ENCODE measurements around the gene AHCTF1. TPM values are rescaled to one million over a fixed set of nuclear protein-coding genes. Genes with fewer than 3 reads are reported as not detected.

AHCTF1 gene
- total and polyA plus RNA-seq, 9 of the 15 experiments (the other 6 are each of a cell fraction or from before 2014, with no cell fraction given) = 9.4 to 102 (median 47.6) TPM

DNA sequence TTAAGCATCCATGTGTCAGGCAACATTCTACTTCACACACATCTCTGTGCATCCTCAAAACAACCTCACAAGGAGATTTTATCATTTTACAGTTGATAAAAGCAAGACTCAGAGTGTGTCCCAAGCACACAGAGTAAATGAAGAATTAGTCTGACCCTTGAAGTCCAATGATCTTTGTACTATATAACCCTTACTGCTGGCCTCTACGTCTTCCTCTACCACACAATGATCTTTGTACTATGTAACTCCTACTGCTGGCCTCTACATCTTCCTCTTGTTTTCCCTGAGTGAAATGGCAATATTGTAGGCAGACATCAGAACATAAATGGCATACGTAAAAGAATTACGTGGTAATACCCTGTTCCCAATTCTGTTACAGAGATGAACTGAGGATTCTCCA, 55.3 kb downstream of the AHCTF1 start:
- in situ Hi-C loops (cut with MboI) (no loop called here), intact Hi-C loops (cut with micrococcal nuclease) (no loop called here)
- Histone ChIP-seq H3K9me3 (replicated peaks; ENCODE audit: control insufficient read depth, insufficient read depth, low read depth, low read length) (no peaks in the 10 kb centered on the region), H3K79me2 (ENCODE audit: control insufficient read depth, insufficient read depth, low read length) (peaks cover 36% of the 10 kb centered on the region; the same call in 2 of the 3 replicates), H2AFZ (ENCODE audit: low read depth, low read length) (no peak overlapping the region), H3K27ac (ENCODE audit: extremely low read depth, low read depth, low read length) (no peak overlapping the region), H3K4me1 (replicated peaks in 1 of 2; ENCODE audit: control insufficient read depth in 2 of 2, insufficient read depth in 2 of 2, low read length in 2 of 2) (no peaks in the 10 kb centered on the region), H3K4me3 (no peak overlapping the region), H4K20me1 (replicated peaks; ENCODE audit: control insufficient read depth, insufficient read depth, low read length) (no peaks in the 10 kb centered on the region), H3K9ac (ENCODE audit: insufficient read depth in 1 of 2, low read depth in 2 of 2, low read length in 2 of 2) (no peak overlapping the region), H3K27me3 (ENCODE audit: control insufficient read depth in 2 of 2, insufficient read depth in 2 of 2, low read length in 2 of 2) (no peaks in the 10 kb centered on the region), H3K9me1 (ENCODE audit: control insufficient read depth, insufficient read depth, low read length) (no peaks in the 10 kb centered on the region), H3K4me2 (ENCODE audit: insufficient read depth, low read length) (no peak overlapping the region), H3K36me3 (ENCODE audit: control insufficient read depth, insufficient read depth, low read length) (peaks cover 90% of the 10 kb centered on the region)
- ATAC-seq = no peak
- BruUV-seq (replicated peaks) = no TSS peak
- no peak for DNase-seq (ENCODE audit: extremely low read depth in 1 of 4, low spot score in 3 of 4)
- ChIA-PET POLR2A (interaction anchor here (1.1 kb wide), 1 partner anchor 9 kb away, joined by 3 read pairs; no protein-coding TSS in a partner anchor), CTCF (ENCODE audit: low intra/inter-chr PET ratio) (no interaction called here)
- 89% methylated on average over 3 of the region's 3 CpGs for WGBS (ENCODE audit: insufficient coverage, low coverage, missing lambda C conversion rate)
- FAIRE-seq = no peak
- TF ChIP-seq, protein P1, sequence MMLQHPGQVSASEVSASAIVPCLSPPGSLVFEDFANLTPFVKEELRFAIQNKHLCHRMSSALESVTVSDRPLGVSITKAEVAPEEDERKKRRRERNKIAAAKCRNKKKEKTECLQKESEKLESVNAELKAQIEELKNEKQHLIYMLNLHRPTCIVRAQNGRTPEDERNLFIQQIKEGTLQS (IDR thresholded peaks at IDR 0.05) = no peak
- TF ChIP-seq, protein P1 (CRISPR knock-in tag; conservative IDR thresholded peaks at IDR 0.05) = no peak
- TF ChIP-seq ZNF23 (CRISPR knock-in tag; IDR thresholded peaks at IDR 0.05) = no peak
- no peak for TF ChIP-seq TARDBP (IDR thresholded peaks at IDR 0.05)
- TF ChIP-seq ATF7 (IDR thresholded peaks at IDR 0.05) = no peak
- TF ChIP-seq, protein P2, sequence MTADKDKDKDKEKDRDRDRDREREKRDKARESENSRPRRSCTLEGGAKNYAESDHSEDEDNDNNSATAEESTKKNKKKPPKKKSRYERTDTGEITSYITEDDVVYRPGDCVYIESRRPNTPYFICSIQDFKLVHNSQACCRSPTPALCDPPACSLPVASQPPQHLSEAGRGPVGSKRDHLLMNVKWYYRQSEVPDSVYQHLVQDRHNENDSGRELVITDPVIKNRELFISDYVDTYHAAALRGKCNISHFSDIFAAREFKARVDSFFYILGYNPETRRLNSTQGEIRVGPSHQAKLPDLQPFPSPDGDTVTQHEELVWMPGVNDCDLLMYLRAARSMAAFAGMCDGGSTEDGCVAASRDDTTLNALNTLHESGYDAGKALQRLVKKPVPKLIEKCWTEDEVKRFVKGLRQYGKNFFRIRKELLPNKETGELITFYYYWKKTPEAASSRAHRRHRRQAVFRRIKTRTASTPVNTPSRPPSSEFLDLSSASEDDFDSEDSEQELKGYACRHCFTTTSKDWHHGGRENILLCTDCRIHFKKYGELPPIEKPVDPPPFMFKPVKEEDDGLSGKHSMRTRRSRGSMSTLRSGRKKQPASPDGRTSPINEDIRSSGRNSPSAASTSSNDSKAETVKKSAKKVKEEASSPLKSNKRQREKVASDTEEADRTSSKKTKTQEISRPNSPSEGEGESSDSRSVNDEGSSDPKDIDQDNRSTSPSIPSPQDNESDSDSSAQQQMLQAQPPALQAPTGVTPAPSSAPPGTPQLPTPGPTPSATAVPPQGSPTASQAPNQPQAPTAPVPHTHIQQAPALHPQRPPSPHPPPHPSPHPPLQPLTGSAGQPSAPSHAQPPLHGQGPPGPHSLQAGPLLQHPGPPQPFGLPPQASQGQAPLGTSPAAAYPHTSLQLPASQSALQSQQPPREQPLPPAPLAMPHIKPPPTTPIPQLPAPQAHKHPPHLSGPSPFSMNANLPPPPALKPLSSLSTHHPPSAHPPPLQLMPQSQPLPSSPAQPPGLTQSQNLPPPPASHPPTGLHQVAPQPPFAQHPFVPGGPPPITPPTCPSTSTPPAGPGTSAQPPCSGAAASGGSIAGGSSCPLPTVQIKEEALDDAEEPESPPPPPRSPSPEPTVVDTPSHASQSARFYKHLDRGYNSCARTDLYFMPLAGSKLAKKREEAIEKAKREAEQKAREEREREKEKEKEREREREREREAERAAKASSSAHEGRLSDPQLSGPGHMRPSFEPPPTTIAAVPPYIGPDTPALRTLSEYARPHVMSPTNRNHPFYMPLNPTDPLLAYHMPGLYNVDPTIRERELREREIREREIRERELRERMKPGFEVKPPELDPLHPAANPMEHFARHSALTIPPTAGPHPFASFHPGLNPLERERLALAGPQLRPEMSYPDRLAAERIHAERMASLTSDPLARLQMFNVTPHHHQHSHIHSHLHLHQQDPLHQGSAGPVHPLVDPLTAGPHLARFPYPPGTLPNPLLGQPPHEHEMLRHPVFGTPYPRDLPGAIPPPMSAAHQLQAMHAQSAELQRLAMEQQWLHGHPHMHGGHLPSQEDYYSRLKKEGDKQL (CRISPR knock-in tag; IDR thresholded peaks at IDR 0.05; ENCODE audit: borderline replicate concordance) = no peak
- TF ChIP-seq, protein P3, sequence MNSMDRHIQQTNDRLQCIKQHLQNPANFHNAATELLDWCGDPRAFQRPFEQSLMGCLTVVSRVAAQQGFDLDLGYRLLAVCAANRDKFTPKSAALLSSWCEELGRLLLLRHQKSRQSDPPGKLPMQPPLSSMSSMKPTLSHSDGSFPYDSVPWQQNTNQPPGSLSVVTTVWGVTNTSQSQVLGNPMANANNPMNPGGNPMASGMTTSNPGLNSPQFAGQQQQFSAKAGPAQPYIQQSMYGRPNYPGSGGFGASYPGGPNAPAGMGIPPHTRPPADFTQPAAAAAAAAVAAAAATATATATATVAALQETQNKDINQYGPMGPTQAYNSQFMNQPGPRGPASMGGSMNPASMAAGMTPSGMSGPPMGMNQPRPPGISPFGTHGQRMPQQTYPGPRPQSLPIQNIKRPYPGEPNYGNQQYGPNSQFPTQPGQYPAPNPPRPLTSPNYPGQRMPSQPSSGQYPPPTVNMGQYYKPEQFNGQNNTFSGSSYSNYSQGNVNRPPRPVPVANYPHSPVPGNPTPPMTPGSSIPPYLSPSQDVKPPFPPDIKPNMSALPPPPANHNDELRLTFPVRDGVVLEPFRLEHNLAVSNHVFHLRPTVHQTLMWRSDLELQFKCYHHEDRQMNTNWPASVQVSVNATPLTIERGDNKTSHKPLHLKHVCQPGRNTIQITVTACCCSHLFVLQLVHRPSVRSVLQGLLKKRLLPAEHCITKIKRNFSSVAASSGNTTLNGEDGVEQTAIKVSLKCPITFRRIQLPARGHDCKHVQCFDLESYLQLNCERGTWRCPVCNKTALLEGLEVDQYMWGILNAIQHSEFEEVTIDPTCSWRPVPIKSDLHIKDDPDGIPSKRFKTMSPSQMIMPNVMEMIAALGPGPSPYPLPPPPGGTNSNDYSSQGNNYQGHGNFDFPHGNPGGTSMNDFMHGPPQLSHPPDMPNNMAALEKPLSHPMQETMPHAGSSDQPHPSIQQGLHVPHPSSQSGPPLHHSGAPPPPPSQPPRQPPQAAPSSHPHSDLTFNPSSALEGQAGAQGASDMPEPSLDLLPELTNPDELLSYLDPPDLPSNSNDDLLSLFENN (IDR thresholded peaks at IDR 0.05; ENCODE audit: low read depth in 2 of 2, low read length in 2 of 2) = no peak
- TF ChIP-seq MBD2 (IDR thresholded peaks at IDR 0.05; ENCODE audit: borderline replicate concordance, low read depth) = no peak
- TF ChIP-seq, protein P4, sequence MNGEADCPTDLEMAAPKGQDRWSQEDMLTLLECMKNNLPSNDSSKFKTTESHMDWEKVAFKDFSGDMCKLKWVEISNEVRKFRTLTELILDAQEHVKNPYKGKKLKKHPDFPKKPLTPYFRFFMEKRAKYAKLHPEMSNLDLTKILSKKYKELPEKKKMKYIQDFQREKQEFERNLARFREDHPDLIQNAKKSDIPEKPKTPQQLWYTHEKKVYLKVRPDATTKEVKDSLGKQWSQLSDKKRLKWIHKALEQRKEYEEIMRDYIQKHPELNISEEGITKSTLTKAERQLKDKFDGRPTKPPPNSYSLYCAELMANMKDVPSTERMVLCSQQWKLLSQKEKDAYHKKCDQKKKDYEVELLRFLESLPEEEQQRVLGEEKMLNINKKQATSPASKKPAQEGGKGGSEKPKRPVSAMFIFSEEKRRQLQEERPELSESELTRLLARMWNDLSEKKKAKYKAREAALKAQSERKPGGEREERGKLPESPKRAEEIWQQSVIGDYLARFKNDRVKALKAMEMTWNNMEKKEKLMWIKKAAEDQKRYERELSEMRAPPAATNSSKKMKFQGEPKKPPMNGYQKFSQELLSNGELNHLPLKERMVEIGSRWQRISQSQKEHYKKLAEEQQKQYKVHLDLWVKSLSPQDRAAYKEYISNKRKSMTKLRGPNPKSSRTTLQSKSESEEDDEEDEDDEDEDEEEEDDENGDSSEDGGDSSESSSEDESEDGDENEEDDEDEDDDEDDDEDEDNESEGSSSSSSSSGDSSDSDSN (IDR thresholded peaks at IDR 0.05; ENCODE audit: borderline replicate concordance in 1 of 2, low read depth in 2 of 2, low read length in 2 of 2) = no peak
- TF ChIP-seq KDM5B (IDR thresholded peaks at IDR 0.05; ENCODE audit: insufficient replicate concordance, low read depth, low read length) = no peak

Data from K562 (cell line).